GM19193 (cell line): ENCODE results near the gene APOL4.

ENCODE experiments used
- POLR2A ChIP-seq: IDR thresholded peaks from 4 replicates; pipeline ENCODE4 v1.6.1; 2011; ENCODE audit not compliant: insufficient read depth, insufficient read length; ENCODE audit errors: extremely low read depth

APOL4 gene

GRCh38 chr22:36201630-36202319 is at the start of gene APOL4:
APOL4 (minus strand) TSS chr22:36201809; CDS start chr22:36201734, 75 bp downstream.
- no peak for TF ChIP-seq POLR2A

GRCh38 chr22:36249160-36249559 is 47.6 kb upstream of the APOL4 start:
- TF ChIP-seq POLR2A = no peak

GRCh38 chr22:36247955-36248354 is 46.3 kb upstream of the APOL4 start:
- no peak for TF ChIP-seq POLR2A

- no peak for TF ChIP-seq POLR2A
Measured at GRCh38 chr22:36246718-36247117, 45.1 kb upstream of the APOL4 start.

- TF ChIP-seq POLR2A = no peak
Measured at GRCh38 chr22:36245805-36246356, 44.3 kb upstream of the APOL4 start.

GRCh38 chr22:36244522-36245391 is 43.1 kb upstream of the APOL4 start:
- no peak for TF ChIP-seq POLR2A

- TF ChIP-seq POLR2A = no peak
Measured at GRCh38 chr22:36243986-36244385, 42.4 kb upstream of the APOL4 start.

GRCh38 chr22:36239401-36240171 is 38.0 kb upstream of the APOL4 start, which contains the start of gene APOL2:
APOL2 (minus strand) TSS chr22:36239527; CDS start chr22:36233162, 6,365 bp downstream.
- peak; percentile 60 for TF ChIP-seq POLR2A

GRCh38 chr22:36239150-36239400 is 37.5 kb upstream of the APOL4 start:
- no peak for TF ChIP-seq POLR2A

GRCh38 chr22:36238373-36239149 is 37.0 kb upstream of the APOL4 start:
- TF ChIP-seq POLR2A = no peak

GRCh38 chr22:36237462-36238372 is 36.1 kb upstream of the APOL4 start:
- TF ChIP-seq POLR2A = peak; percentile 14

GRCh38 chr22:36236388-36237319 is 35.0 kb upstream of the APOL4 start:
- no peak for TF ChIP-seq POLR2A
